ENCODE results near the gene CYP8B1. TPM values are rescaled to one million over a fixed set of nuclear protein-coding genes. Genes with fewer than 3 reads are reported as not detected.
A peak's percentile ranks its signal among the peaks of the same experiment; 100 is the strongest.

CYP8B1 gene
- total and polyA plus RNA-seq, 9 of the 15 experiments (the other 6 are each of a cell fraction or from before 2014, with no cell fraction given) = 0.04 TPM; not detected in 8

- TF ChIP-seq CBFA2T2 (conservative IDR thresholded peaks at IDR 0.05) (peak; percentile 73), HDGF (IDR thresholded peaks at IDR 0.05) (no peak), YBX1 (IDR thresholded peaks at IDR 0.05) (no peak), MAZ (CRISPR knock-in tag; conservative IDR thresholded peaks at IDR 0.05 in 1 of 2, IDR thresholded peaks at IDR 0.05 in 1 of 2) (0 out of 4 replicates have a peak, but pooled peaks of 1 of the 2 experiments have one; percentile 40), E2F3 (CRISPR knock-in tag; IDR thresholded peaks at IDR 0.05) (no peak), BRD4 (IDR thresholded peaks at IDR 0.05) (no peak), SMAD4 (CRISPR knock-in tag; conservative IDR thresholded peaks at IDR 0.05) (peak; percentile 69)
Observed at GRCh38 chr3:42852441-42852840, 23.2 kb downstream of the CYP8B1 start (continued).

GRCh38 chr3:42851228-42851834, 24.3 kb downstream of the CYP8B1 start:
- ChIA-PET CTCF (ENCODE audit: low intra/inter-chr PET ratio) (no interaction called here), POLR2A (interaction anchor here (0.6 to 1.6 kb wide), 3 partner anchors 10 to 667 kb away, joined by 3 to 8 read pairs (median 4); no protein-coding TSS in a partner anchor)
- 18% methylated on average over 6 of the region's 6 CpGs for WGBS (ENCODE audit: insufficient coverage, low coverage, missing lambda C conversion rate)
- no peaks in the 10 kb centered on the region for H3K9me1 ChIP-seq (ENCODE audit: control insufficient read depth, insufficient read depth, low read length)
- no peak overlapping the region for H3K4me2 ChIP-seq (ENCODE audit: insufficient read depth, low read length)
- H2AFZ ChIP-seq (ENCODE audit: low read depth, low read length) = no peak overlapping the region
- no peak for ATAC-seq
- H3K27ac ChIP-seq (ENCODE audit: extremely low read depth, low read depth, low read length) = no peak overlapping the region
- no peak for FAIRE-seq
- H3K27me3 ChIP-seq (ENCODE audit: control insufficient read depth in 2 of 2, insufficient read depth in 2 of 2, low read length in 2 of 2) = peaks cover 4 to 44% of the 10 kb centered on the region in 2 experiments; a peak in 2 of 5 replicates
- no peak overlapping the region for H3K4me3 ChIP-seq
- in situ Hi-C loops (cut with MboI) (no loop called here), intact Hi-C loops (cut with micrococcal nuclease) (no loop called here)
- H3K9ac ChIP-seq (ENCODE audit: insufficient read depth in 1 of 2, low read depth in 2 of 2, low read length in 2 of 2) = no peak overlapping the region
- H4K20me1 ChIP-seq (replicated peaks; ENCODE audit: control insufficient read depth, insufficient read depth, low read length) = no peaks in the 10 kb centered on the region
- no TSS peak for BruUV-seq (replicated peaks)
- no peaks in the 10 kb centered on the region for H3K36me3 ChIP-seq (ENCODE audit: control insufficient read depth, insufficient read depth, low read length)
- TF ChIP-seq HOXB6 (CRISPR knock-in tag; IDR thresholded peaks at IDR 0.05; ENCODE audit: borderline replicate concordance) = no peak
- TF ChIP-seq FOSL1 (tag; conservative IDR thresholded peaks at IDR 0.05) = no peak
- TF ChIP-seq ZNF740 (CRISPR knock-in tag; IDR thresholded peaks at IDR 0.05) = no peak
- no peak for TF ChIP-seq ZNF740 (tag; IDR thresholded peaks at IDR 0.05)
- TF ChIP-seq ARID3B (CRISPR knock-in tag; IDR thresholded peaks at IDR 0.05; ENCODE audit: borderline replicate concordance) = no peak
- TF ChIP-seq CAMTA2 (CRISPR knock-in tag; conservative IDR thresholded peaks at IDR 0.05) = no peak
- no peak for TF ChIP-seq NBN (IDR thresholded peaks at IDR 0.05; ENCODE audit: low read depth)
- no peak for TF ChIP-seq LCOR (CRISPR knock-in tag; IDR thresholded peaks at IDR 0.05)
- no peak for TF ChIP-seq FOS (IDR thresholded peaks at IDR 0.05; ENCODE audit: extremely low read depth, insufficient read length)
- no peak for TF ChIP-seq E2F4 (CRISPR knock-in tag; IDR thresholded peaks at IDR 0.05; ENCODE audit: low read depth)
- DNase-seq (ENCODE audit: extremely low read depth in 1 of 4, low spot score in 3 of 4) = no peak
- H3K9me3 ChIP-seq (replicated peaks; ENCODE audit: control insufficient read depth, insufficient read depth, low read depth, low read length) = no peaks in the 10 kb centered on the region
- H3K79me2 ChIP-seq (ENCODE audit: control insufficient read depth, insufficient read depth, low read length) = no peaks in the 10 kb centered on the region
- H3K4me1 ChIP-seq (replicated peaks in 1 of 2; ENCODE audit: control insufficient read depth in 2 of 2, insufficient read depth in 2 of 2, low read length in 2 of 2) = peaks cover 15 to 40% of the 10 kb centered on the region in 2 experiments

All from K562 (cell line).